NCI-H69 (cell line): Measurements from ENCODE around the gene DIAPH2.
A peak's percentile ranks its signal among the peaks of the same experiment; 100 is the strongest.
"Not testable (repeated sequence)": the region's sequence is repeated elsewhere in the genome, so short reads cannot be mapped to it uniquely, and the experiment has no call there.

Source experiments
- DNase-seq: peaks from one replicate; lab custom pipeline; 2025; lab: John Stamatoyannopoulos, UW

DIAPH2 gene

DNA sequence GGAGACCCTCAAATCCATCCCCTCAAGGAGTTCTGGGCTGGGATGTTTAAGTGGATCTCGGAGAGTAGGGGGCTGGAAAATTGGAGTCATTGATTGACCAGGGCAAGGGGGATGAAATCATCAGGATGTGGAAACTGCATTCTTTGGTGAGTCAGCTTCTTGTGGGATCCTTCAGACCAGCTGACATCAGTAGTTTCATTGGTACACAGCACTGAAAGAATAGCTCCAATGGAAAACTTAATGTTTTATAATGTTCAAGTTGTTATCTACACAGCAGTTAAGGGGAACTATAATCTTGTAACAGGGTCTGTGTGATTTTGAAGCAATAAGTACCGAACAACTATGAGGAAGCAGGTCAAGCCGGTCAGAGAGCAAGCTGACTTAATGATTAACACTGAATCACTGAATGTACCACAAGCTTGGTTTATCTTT, 705.1 kb downstream of the DIAPH2 start:
- DNase-seq = no peak

- DNase-seq = no peak
Measured at GRCh38 chrX:97397371-97397770, 712.7 kb downstream of the DIAPH2 start.

DNA sequence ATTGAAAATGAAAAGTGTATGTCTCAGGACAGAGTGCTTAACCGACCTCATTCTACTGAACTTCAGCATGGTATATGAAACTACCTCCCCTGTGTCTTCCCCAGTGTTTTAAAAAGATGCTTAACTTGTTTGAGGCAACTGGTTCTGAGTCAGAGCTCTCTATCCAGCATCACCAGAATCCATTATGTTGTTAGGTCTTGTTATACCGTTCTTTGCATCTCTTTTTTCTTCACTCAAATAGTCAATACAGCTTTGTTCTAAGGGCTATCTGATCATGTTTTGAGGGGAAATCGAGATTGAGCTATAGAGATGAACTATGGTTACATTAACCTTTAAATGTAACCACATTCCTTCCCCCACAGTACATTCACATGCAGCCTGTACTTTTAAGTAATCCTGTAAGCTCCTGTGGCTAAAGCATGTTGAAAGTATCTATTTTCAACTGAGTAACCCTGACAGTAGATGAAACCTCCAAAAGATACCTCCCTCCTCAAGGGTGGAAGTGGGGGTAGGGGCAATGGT, 713.4 kb downstream of the DIAPH2 start:
- DNase-seq = no peak

DNA sequence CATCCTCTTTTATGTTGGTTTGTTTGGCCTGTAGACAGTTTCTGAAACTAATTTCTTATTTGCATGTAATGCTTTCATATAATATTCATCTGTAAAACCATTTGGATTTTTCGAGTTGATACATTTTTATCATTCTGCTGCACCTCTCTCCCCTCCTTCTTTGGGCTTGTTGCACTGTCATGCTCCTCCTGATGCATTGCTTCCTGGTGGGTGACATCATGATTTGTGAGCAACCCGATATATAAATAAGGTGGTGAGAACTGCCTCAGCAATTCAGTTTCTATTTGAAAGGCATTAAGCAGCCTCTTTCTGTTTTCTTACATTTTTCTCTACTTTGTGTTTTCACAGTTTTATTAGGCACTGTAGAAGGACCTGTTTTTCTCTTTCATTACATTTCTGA, 714.8 kb downstream of the DIAPH2 start:
- no peak for DNase-seq

GRCh38 chrX:97400492-97400891, 715.9 kb downstream of the DIAPH2 start:
- DNase-seq = no peak

GRCh38 chrX:97401154-97401553, 716.5 kb downstream of the DIAPH2 start:
- DNase-seq = no peak

GRCh38 chrX:97401586-97402136, 717.0 kb downstream of the DIAPH2 start:
- no peak for DNase-seq

GRCh38 chrX:97402333-97402732, 717.7 kb downstream of the DIAPH2 start:
- no peak for DNase-seq

GRCh38 chrX:97402903-97403302, 718.3 kb downstream of the DIAPH2 start:
- DNase-seq = no peak

- DNase-seq = no peak
Measured at GRCh38 chrX:97405031-97405660, 720.5 kb downstream of the DIAPH2 start.

GRCh38 chrX:97409632-97410415, 725.2 kb downstream of the DIAPH2 start:
- DNase-seq = not testable (repeated sequence)

GRCh38 chrX:97416461-97416860, 731.8 kb downstream of the DIAPH2 start:
- DNase-seq = no peak

GRCh38 chrX:97429101-97429500, 744.5 kb downstream of the DIAPH2 start:
- peak; percentile 13 for DNase-seq

GRCh38 chrX:97431281-97431680, 746.6 kb downstream of the DIAPH2 start:
- DNase-seq = no peak

DNA sequence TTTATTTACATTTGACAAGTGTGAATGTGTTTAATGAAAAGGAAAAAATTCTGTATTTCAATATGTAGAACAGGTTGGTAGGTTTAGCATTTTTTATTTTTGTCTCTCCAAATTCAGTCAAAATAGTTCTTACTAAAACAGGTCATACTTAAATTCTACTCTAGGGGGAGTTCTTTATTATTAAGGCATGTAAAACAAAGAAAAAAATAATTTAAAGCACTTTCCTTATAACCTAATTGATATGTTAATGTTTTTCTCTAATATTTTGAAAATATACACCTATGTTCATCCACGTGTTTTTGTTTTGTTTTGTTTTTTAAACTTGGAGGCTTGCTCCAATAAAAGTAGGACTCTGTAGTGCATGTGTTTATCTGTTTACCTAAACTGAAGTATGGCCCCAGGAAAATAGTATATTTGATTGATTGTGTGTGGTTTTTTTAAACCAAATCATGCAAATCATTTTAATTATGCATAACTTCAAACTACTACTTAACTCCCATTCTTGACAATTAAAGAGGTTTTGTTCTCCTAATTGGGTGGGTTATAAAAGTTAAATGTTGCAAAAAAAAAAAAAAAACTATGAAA, 761.7 kb downstream of the DIAPH2 start:
- peak; percentile 25 for DNase-seq

DNA sequence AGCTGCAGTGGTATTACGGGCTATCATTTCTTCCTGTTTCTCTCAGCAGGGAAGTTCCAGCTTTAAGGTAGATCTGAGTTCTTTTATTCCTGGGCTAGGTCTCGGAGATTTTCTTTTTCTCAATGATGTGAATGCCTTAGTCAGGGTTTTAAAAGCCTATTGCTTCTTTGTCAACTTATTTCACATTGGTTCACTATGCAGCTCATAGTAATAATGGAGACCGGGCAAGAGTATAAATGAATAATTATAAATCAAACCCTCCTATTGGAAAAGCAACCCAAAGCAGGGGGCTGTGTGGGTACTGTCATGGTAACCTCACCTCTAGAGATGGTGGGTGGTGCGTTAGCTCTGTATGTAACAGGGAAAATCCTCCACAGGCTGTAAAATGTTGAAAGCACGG, 762.7 kb downstream of the DIAPH2 start:
- DNase-seq = no peak

- no peak for DNase-seq
Measured at GRCh38 chrX:97452283-97452682, 767.6 kb downstream of the DIAPH2 start.

- DNase-seq = no peak
Measured at GRCh38 chrX:97461763-97462162, 777.1 kb downstream of the DIAPH2 start.

GRCh38 chrX:97471071-97471470, 786.4 kb downstream of the DIAPH2 start:
- no peak for DNase-seq

GRCh38 chrX:97474933-97475332, 790.3 kb downstream of the DIAPH2 start:
- DNase-seq = no peak

DNA sequence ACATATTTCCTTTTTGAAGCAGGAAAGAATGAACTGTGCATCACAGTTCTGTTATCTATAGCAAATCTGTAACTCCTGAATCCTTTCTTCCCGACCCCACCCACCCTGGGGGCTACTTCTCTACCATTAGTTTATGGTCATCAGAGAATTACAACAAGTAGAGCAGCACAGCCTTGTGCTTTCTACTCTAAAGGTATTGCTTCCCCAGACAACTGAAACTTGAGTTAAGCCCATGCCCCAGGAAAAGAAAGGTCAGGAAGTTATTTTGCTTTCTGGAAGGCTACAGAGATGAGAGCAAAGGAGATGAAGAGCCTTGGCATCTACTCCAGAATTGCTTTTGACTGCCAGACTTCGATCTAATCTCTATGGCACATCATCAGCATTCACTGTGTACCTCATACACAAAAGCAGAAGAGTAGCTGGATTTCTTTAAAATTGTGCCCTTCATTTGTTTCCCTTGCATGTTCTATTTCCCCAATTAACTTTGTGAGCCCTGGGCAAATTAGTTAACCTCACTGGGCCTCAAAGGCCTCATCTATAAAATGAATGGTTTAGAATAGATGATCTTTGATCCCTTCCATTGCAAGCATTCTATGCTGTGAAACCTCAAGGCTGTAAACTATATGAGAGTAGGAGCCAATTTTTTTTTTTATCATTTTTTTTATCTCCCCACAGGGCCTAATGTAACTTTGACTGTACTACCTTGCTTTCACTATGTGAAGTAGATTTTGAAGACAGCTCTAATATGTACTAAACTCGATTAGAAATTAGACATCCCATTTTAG, 794.7 kb downstream of the DIAPH2 start:
- DNase-seq = no peak

DNA sequence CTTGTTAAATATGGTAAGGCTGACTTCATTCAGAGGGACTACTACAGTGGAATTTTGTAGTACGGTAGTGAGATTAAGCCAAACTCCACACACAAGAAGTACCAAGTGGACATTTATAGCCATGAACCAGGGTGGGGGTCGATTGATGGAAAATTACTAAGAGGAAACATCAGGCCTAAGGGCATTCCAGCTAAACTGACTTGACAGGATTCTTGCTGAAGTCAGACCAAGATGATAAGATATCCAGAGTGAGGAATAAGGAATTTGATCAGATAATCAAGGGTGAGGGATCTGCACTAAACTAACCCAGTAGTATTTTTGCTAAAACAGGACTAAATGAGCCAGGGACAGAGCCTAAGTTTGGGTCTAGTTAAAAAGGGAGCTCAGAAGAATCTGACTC, 796.6 kb downstream of the DIAPH2 start:
- no peak for DNase-seq
